Liver (tissue), 9 donors: Measurements from ENCODE around the gene TRPV4. TPM values are rescaled to one million over a fixed set of nuclear protein-coding genes. Genes with fewer than 3 reads are reported as not detected.

ENCODE experiments used
- DNase-seq: peaks from one replicate; pipeline ENCODE4 v3.0.0-alpha.2; 2017; ENCODE audit warnings: low spot score
- H3K27ac ChIP-seq, 2 donors: one replicate each; pipeline ENCODE4 v1.7.0; 2013; ENCODE audit warnings: inconsistent platforms in 2 of 2, low read length in 2 of 2, control low read depth in 1 of 2, low read depth in 1 of 2, mild to moderate bottlenecking in 1 of 2
- H3K27me3 ChIP-seq, 4 donors: one replicate each; pipeline versions ENCODE4 v1.6.1 to v1.7.0; 2013; ENCODE audit warnings: low read length in 3 of 4, inconsistent platforms in 1 of 4, mild to moderate bottlenecking in 1 of 4, moderate library complexity in 1 of 4; ENCODE audit not compliant: control insufficient read depth in 4 of 4, insufficient read depth in 4 of 4
- H3K36me3 ChIP-seq, 4 donors: one replicate each; pipeline versions ENCODE4 v1.6.1 to v1.7.0; 2013; ENCODE audit warnings: low read length in 3 of 4, mild to moderate bottlenecking in 3 of 4, low read depth in 1 of 4, moderate library complexity in 1 of 4; ENCODE audit not compliant: control insufficient read depth in 4 of 4, insufficient read depth in 3 of 4
- H3K4me1 ChIP-seq, 4 donors: one replicate each; pipeline versions ENCODE4 v1.6.1 to v1.7.0; 2013; ENCODE audit warnings: low read length in 3 of 4, mild to moderate bottlenecking in 3 of 4, moderate library complexity in 1 of 4; ENCODE audit not compliant: control insufficient read depth in 4 of 4, insufficient read depth in 4 of 4
- H3K4me3 ChIP-seq, 3 donors: one replicate each; pipeline versions ENCODE4 v1.6.1 to v1.7.0; 2013; ENCODE audit warnings: low read length in 3 of 3, control low read depth in 1 of 3, low read depth in 1 of 3, mild to moderate bottlenecking in 1 of 3
- H3K9ac ChIP-seq, 2 donors: one replicate each; pipeline ENCODE4 v1.7.0; 2013; ENCODE audit warnings: low read length in 2 of 2, mild to moderate bottlenecking in 2 of 2, moderate library complexity in 2 of 2, control low read depth in 1 of 2, low read depth in 1 of 2
- H3K9me3 ChIP-seq, 4 donors: one replicate each; pipeline versions ENCODE4 v1.6.1 to v1.7.0; 2013; ENCODE audit warnings: low read length in 3 of 4; ENCODE audit not compliant: control insufficient read depth in 4 of 4
- ATF3 ChIP-seq: IDR thresholded peaks from 2 replicates; pipeline ENCODE4 v1.6.1; 2016; ENCODE audit warnings: antibody characterized with exemption
- CTCF ChIP-seq: fragments of 150-350 bp; IDR thresholded peaks from 2 replicates; pipeline ENCODE4 v1.5.1; 2017; ENCODE audit warnings: improper control_type of control experiment, low read depth, low read length; ENCODE audit not compliant: missing input control
- EGR1 ChIP-seq, 2 donors: IDR thresholded peaks; 2 replicates each; pipeline ENCODE4 v1.6.1; 2016 to 2018; ENCODE audit warnings: antibody characterized with exemption in 2 of 2, low read depth in 2 of 2
- FOXA1 ChIP-seq: IDR thresholded peaks from 2 replicates; pipeline ENCODE4 v1.6.1; 2016; ENCODE audit warnings: antibody characterized with exemption
- FOXA2 ChIP-seq: IDR thresholded peaks from 2 replicates; pipeline ENCODE4 v1.6.1; 2016; ENCODE audit warnings: antibody characterized with exemption
- GABPA ChIP-seq, 2 donors: IDR thresholded peaks in 1 of 2; conservative IDR thresholded peaks in 1 of 2; 2 replicates each; pipeline ENCODE4 v1.6.1; 2016; ENCODE audit warnings: antibody characterized with exemption in 2 of 2, mild to moderate bottlenecking in 1 of 2, moderate library complexity in 1 of 2
- HNF4A ChIP-seq, 2 donors: conservative IDR thresholded peaks; 2 replicates each; pipeline ENCODE4 v1.6.1; 2016; ENCODE audit warnings: antibody characterized with exemption in 2 of 2, mild to moderate bottlenecking in 2 of 2
- HNF4G ChIP-seq: IDR thresholded peaks from 2 replicates; pipeline ENCODE4 v1.6.1; 2016; ENCODE audit warnings: antibody characterized with exemption
- MAX ChIP-seq: IDR thresholded peaks from 2 replicates; pipeline ENCODE4 v1.6.1; 2016; ENCODE audit warnings: antibody characterized with exemption
- NR2F2 ChIP-seq: IDR thresholded peaks from 2 replicates; pipeline ENCODE4 v1.6.1; 2016; ENCODE audit warnings: antibody characterized with exemption
- RAD21 ChIP-seq, 2 donors: IDR thresholded peaks; 2 replicates each; pipeline ENCODE4 v1.6.1; 2016; ENCODE audit warnings: antibody characterized with exemption in 2 of 2, mild to moderate bottlenecking in 2 of 2
- REST ChIP-seq: IDR thresholded peaks from 2 replicates; pipeline ENCODE4 v1.6.1; 2016; ENCODE audit warnings: antibody characterized with exemption, mild to moderate bottlenecking
- RXRA ChIP-seq, 2 donors: IDR thresholded peaks; 2 replicates each; pipeline ENCODE4 v1.6.1; 2017 to 2018; ENCODE audit warnings: antibody characterized with exemption in 2 of 2, mild to moderate bottlenecking in 1 of 2
- SP1 ChIP-seq: IDR thresholded peaks from 2 replicates; pipeline ENCODE4 v1.6.1; 2018; ENCODE audit warnings: antibody characterized with exemption, mild to moderate bottlenecking
- TAF1 ChIP-seq: conservative IDR thresholded peaks from 2 replicates; pipeline ENCODE4 v1.6.1; 2016; ENCODE audit warnings: antibody characterized with exemption, mild to moderate bottlenecking
- YY1 ChIP-seq: IDR thresholded peaks from 2 replicates; pipeline ENCODE4 v1.6.1; 2016; ENCODE audit warnings: antibody characterized with exemption, mild to moderate bottlenecking
- ZBTB33 ChIP-seq: IDR thresholded peaks from 2 replicates; pipeline ENCODE4 v1.6.1; 2016; ENCODE audit warnings: antibody characterized with exemption
- WGBS: extraction: QIAGEN DNeasy Blood & Tissue Kit; methylation state at CpG from one replicate; pipeline ENCODE4 v1.1.7; 2013; 5-methylcytosine and 5-hydroxymethylcytosine counted together
- polyA plus RNA-seq, 2 donors: library from polyadenylated mRNA; stranded (reverse) in 1 of 2; unstranded in 1 of 2; fragments of 200-250 nt in 1 of 2; fragments of >200 nt in 1 of 2; fragmentation: Nextera tagmentation in 1 of 2; extraction: Ambion mirVana in 1 of 2; gene quantifications; one replicate each; pipeline versions ENCODE4 v1.2.1 to v1.2.3, GENCODE V29; 2013 to 2015
- total RNA-seq, 2 donors: library from RNA; depleted of rRNA; stranded (reverse); fragments of >200 nt; gene quantifications; one replicate each; pipeline ENCODE4 v1.2.3, GENCODE V29; 2014
- donor health status: healthy.
- donor health status: healthy.
- donor health status: healthy.
- donor health status: healthy.
- donor health status: healthy.

Gene TRPV4
- total RNA-seq (1 to 10 TPM; 1.3 to 9.6 TPM), polyA plus RNA-seq (1 to 10 TPM; 2.9 to 4.9 TPM)

- Histone ChIP-seq H3K9me3 (no peaks in the 10 kb centered on the region), H3K27me3 (no peaks in the 10 kb centered on the region), H3K27ac (peak within 1 kb of the TSS; percentile 35 to 48), H3K4me1 (peaks cover 8 to 41% (median 36%) of the 10 kb centered on the region in 4 donors), H3K9ac (peak within 1 kb of the TSS in 1 of 2 donors; percentile 46), H3K36me3 (no peaks in the 10 kb centered on the region), H3K4me3 (peak within 1 kb of the TSS; percentile 49 to 57 (median 57))
- TF ChIP-seq ATF3 (no peak), RAD21 (IDR thresholded peaks at IDR 0.05) (no peak), FOXA2 (no peak), CTCF (no peak), FOXA1 (no peak), NR2F2 (no peak), RXRA (IDR thresholded peaks at IDR 0.05) (no peak), HNF4A (conservative IDR thresholded peaks at IDR 0.05) (no peak), SP1 (no peak), TAF1 (no peak), YY1 (no peak), ZBTB33 (no peak), HNF4G (no peak), EGR1 (IDR thresholded peaks at IDR 0.05; ENCODE audit: low read depth in 2 of 2) (no peak), REST (no peak), MAX (no peak), GABPA (IDR thresholded peaks at IDR 0.05 in 1 of 2, conservative IDR thresholded peaks at IDR 0.05 in 1 of 2) (no peak)
- no peak for DNase-seq
- 30% methylated on average over 67 of the region's 67 CpGs for WGBS
These were observed at the start of gene TRPV4 for GRCh38 chr12:109833307-109834189. TRPV4 (minus strand) TSS chr12:109833398; CDS start chr12:109814796, 18,602 bp downstream.
